Heart left ventricle (tissue), 13 donors: Measurements from ENCODE around the gene PCNX1.
A peak's percentile ranks its signal among the peaks of the same experiment; 100 is the strongest.

Experiments
- POLR2A ChIP-seq, 2 donors: fragments of 450-650 bp; IDR thresholded peaks; one replicate each; pipeline ENCODE4 v1.6.1; 2017; ENCODE audit warnings: antibody characterized with exemption in 2 of 2, mild to moderate bottlenecking in 2 of 2, moderate library complexity in 2 of 2
- TF ChIP-seq, protein P1 (sequence below), 12 donors: fragments of 200-600 bp; sonication (generic) in 4 of 12; IDR thresholded peaks; one replicate each; pipeline versions ENCODE4 v1.5.0 to v1.8.0; 2018 to 2022; ENCODE audit warnings: antibody characterized with exemption in 12 of 12, mild to moderate bottlenecking in 5 of 12
- donor health status: ischemic (EF 13 %, LVEDD 7.1; RV severe dilation, severe dysfunction).
- donor health status: DM: no; HTN: yes; CAD: no.
- donor health status: DM: no; HTN: no; CAD: no.
- donor health status: ischemic (EF 25% LVEDD 6.9; RV normal size, moderate dysfunction).
- donor health status: ischemic (EF 25% LVEDD 5.7; RV mildly dilated, moderate dysfunction).
- donor health status: ischemic (EF 35%, LVEDD 5.7; RV mildly dilated, moderate dysfunction).
- donor health status: nonischemic (EF 11% LVEDD 7.7; RV severe dilation, severe dysfunction).
- donor health status: DM: yes; HTN: yes; CAD: no.
- donor health status: PGD.
- donor health status: ischemic (EF 29% LVEDD 5.4; RV normal size, mild dysfunction).
- donor health status: nonischemic (EF 23%, LVEDD 6.1; RV moderate dilation, normal function).

- TF ChIP-seq, protein P1, sequence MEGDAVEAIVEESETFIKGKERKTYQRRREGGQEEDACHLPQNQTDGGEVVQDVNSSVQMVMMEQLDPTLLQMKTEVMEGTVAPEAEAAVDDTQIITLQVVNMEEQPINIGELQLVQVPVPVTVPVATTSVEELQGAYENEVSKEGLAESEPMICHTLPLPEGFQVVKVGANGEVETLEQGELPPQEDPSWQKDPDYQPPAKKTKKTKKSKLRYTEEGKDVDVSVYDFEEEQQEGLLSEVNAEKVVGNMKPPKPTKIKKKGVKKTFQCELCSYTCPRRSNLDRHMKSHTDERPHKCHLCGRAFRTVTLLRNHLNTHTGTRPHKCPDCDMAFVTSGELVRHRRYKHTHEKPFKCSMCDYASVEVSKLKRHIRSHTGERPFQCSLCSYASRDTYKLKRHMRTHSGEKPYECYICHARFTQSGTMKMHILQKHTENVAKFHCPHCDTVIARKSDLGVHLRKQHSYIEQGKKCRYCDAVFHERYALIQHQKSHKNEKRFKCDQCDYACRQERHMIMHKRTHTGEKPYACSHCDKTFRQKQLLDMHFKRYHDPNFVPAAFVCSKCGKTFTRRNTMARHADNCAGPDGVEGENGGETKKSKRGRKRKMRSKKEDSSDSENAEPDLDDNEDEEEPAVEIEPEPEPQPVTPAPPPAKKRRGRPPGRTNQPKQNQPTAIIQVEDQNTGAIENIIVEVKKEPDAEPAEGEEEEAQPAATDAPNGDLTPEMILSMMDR (IDR thresholded peaks at IDR 0.05) = peak in 1 of 12 donors; percentile 7
- no peak for TF ChIP-seq POLR2A (IDR thresholded peaks at IDR 0.05)
Observed at GRCh38 chr14:70873627-70874026, 33.6 kb upstream of the PCNX1 start.
